ENCODE measurements around the gene SPATA46. TPM values are rescaled to one million over a fixed set of nuclear protein-coding genes. Genes with fewer than 3 reads are reported as not detected.
"Not testable (repeated sequence)": the region's sequence is repeated elsewhere in the genome, so short reads cannot be mapped to it uniquely, and the experiment has no call there.

Gene SPATA46
- total and polyA plus RNA-seq, 9 donors: not detected

- Histone ChIP-seq H3K27me3 (no peaks in the 10 kb centered on the region), H3K27ac (no peak overlapping the region), H3K9me3 (no peaks in the 10 kb centered on the region), H3K36me3 (no peaks in the 10 kb centered on the region), H3K4me1 (ENCODE audit: insufficient read depth) (no peaks in the 10 kb centered on the region), H3K4me3 (no peak overlapping the region)
- TF ChIP-seq POLR2A (IDR thresholded peaks at IDR 0.05): no peak
- TF ChIP-seq, protein P1, sequence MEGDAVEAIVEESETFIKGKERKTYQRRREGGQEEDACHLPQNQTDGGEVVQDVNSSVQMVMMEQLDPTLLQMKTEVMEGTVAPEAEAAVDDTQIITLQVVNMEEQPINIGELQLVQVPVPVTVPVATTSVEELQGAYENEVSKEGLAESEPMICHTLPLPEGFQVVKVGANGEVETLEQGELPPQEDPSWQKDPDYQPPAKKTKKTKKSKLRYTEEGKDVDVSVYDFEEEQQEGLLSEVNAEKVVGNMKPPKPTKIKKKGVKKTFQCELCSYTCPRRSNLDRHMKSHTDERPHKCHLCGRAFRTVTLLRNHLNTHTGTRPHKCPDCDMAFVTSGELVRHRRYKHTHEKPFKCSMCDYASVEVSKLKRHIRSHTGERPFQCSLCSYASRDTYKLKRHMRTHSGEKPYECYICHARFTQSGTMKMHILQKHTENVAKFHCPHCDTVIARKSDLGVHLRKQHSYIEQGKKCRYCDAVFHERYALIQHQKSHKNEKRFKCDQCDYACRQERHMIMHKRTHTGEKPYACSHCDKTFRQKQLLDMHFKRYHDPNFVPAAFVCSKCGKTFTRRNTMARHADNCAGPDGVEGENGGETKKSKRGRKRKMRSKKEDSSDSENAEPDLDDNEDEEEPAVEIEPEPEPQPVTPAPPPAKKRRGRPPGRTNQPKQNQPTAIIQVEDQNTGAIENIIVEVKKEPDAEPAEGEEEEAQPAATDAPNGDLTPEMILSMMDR (IDR thresholded peaks at IDR 0.05): no peak
- no peak for DNase-seq
- intact Hi-C loops (cut with DNase I): no loop called here
- 68 to 82% (median 78%) methylated on average over 1 of the region's 1 CpG for WGBS, 3 donors
Observed at GRCh38 chr1:162358928-162359327, 17.7 kb downstream of the SPATA46 start.

GRCh38 chr1:162357681-162358266, 18.9 kb downstream of the SPATA46 start:
- intact Hi-C loops (cut with DNase I): no loop called here
- Histone ChIP-seq H3K4me3 (no peak overlapping the region), H3K9me3 (no peaks in the 10 kb centered on the region), H3K36me3 (no peaks in the 10 kb centered on the region), H3K27me3 (no peaks in the 10 kb centered on the region), H3K4me1 (ENCODE audit: insufficient read depth) (no peaks in the 10 kb centered on the region), H3K27ac (no peak overlapping the region)
- 54 to 57% (median 57%) methylated on average over 5 of the region's 5 CpGs for WGBS, 3 donors
- TF ChIP-seq, protein P1 (IDR thresholded peaks at IDR 0.05): no peak
- no peak for TF ChIP-seq EP300 (IDR thresholded peaks at IDR 0.05)
- TF ChIP-seq POLR2A (IDR thresholded peaks at IDR 0.05): no peak
- DNase-seq: no peak

DNA sequence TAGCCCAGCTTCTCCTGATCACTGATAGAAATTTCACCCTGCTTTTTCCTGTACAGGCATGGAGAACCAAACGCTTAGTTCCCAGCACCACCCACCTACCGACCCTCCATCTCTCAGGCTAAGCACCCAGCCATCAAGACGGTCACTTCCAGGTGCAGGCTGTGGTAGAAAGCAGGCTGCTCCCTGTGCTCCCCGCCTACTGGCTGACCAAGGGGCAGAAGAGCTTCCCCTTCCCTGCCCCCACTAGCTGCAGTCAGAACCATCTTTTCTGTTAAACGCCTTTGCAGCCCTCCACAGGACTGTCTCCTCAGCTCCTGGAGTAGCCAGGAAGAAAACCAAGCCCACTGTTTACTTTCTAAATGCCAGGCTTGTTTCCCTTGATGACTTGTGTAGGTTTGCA, 23.0 kb downstream of the SPATA46 start:
- H3K9me3 ChIP-seq: no peaks in the 10 kb centered on the region
- H3K4me3 ChIP-seq: no peak overlapping the region
- TF ChIP-seq POLR2A (IDR thresholded peaks at IDR 0.05) (no peak), EP300 (IDR thresholded peaks at IDR 0.05) (no peak)
- TF ChIP-seq, protein P1 (IDR thresholded peaks at IDR 0.05): no peak
- intact Hi-C loops (cut with DNase I): no loop called here
- no peak for DNase-seq
- H3K27ac ChIP-seq: no peak overlapping the region
- H3K36me3 ChIP-seq: no peaks in the 10 kb centered on the region
- no peaks in the 10 kb centered on the region for H3K4me1 ChIP-seq (ENCODE audit: insufficient read depth)
- WGBS, 3 donors: 78 to 88% (median 80%) methylated on average over 5 of the region's 5 CpGs
- H3K27me3 ChIP-seq: no peaks in the 10 kb centered on the region

DNA sequence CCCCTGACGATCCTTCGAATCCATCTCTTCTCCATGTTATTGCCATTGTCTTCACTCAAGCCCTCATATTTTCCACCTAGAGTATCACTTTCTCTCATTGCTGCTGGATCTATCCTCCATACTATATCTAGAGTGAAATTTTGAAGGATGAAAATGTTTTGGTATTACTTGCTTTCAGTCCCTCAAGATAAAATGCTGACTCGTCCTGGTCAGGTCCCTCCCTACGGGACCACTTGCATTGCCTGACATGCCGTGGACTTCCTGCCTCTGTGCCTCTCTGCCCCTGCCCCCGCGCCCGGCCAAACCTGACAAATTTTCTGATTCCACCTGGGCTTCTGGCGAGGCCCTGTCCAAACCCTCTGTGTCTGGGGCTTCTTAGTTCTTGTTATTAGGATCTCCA, 23.6 kb downstream of the SPATA46 start:
- WGBS, 3 donors: 86 to 88% (median 88%) methylated on average over 9 of the region's 9 CpGs

DNA sequence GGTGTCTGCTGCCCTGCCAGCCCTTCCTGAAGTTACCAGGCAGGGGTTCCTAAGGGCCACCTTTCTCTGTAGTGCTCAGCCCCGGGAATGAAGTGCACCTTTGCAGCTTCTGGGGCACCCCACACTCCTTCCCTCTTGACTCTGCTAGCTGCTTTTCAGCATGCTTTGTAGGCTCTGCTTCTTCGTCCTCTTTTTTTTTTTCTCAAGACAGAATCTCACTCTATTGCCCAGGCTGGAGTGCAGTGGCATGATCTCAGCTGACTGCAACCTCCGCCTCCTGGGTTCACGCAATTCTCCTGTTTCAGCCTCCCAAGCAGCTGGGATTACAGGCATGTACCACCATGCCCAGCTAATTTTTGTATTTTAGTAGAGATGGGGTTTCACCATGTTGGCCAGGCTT, 24.8 kb downstream of the SPATA46 start:
- H3K27ac ChIP-seq; H3K36me3 ChIP-seq; H3K27me3 ChIP-seq; intact Hi-C loops (cut with DNase I); H3K4me3 ChIP-seq; DNase-seq; H3K4me1 ChIP-seq (ENCODE audit: insufficient read depth); H3K9me3 ChIP-seq: not testable (repeated sequence)
- WGBS, 3 donors: 72 to 96% (median 91%) methylated on average over 3 to 4 of the region's 4 CpGs

More for the DNA sequence above, 23.6 kb downstream of the SPATA46 start:
- no peak for TF ChIP-seq POLR2A (IDR thresholded peaks at IDR 0.05)
- no peak for TF ChIP-seq EP300 (IDR thresholded peaks at IDR 0.05)
- TF ChIP-seq, protein P1 (IDR thresholded peaks at IDR 0.05): no peak
- Histone ChIP-seq H3K4me1 (ENCODE audit: insufficient read depth) (no peaks in the 10 kb centered on the region), H3K9me3 (no peaks in the 10 kb centered on the region), H3K36me3 (no peaks in the 10 kb centered on the region), H3K4me3 (no peak overlapping the region), H3K27me3 (no peaks in the 10 kb centered on the region), H3K27ac (no peak overlapping the region)
- no peak for DNase-seq
- intact Hi-C loops (cut with DNase I): no loop called here
